Peyer's patch (tissue), 4 donors: Measurements from ENCODE around the gene IRX5. TPM values are rescaled to one million over a fixed set of nuclear protein-coding genes. Genes with fewer than 3 reads are reported as not detected.

Experiments
- DNase-seq, 3 donors: peaks; one replicate each; pipeline ENCODE4 v3.0.0-alpha.2; 2017 to 2019
- H3K27ac ChIP-seq, 4 donors: fragments of 200-600 bp; sonication (generic); one replicate each; pipeline ENCODE4 v1.5.1; 2016 to 2019
- H3K27me3 ChIP-seq, 2 donors: fragments of 200-600 bp; sonication (generic); one replicate each; pipeline ENCODE4 v1.5.1; 2019
- H3K36me3 ChIP-seq, 3 donors: fragments of 200-600 bp; sonication (generic); one replicate each; pipeline ENCODE4 v1.5.1; 2016 to 2019
- H3K4me1 ChIP-seq, 4 donors: fragments of 200-600 bp; sonication (generic); one replicate each; pipeline ENCODE4 v1.5.1; 2016 to 2019
- H3K4me3 ChIP-seq, 4 donors: fragments of 200-600 bp; sonication (generic); 1 replicate in 3 of 4; 2 replicates in 1 of 4; pipeline ENCODE4 v1.5.1; 2016 to 2019; ENCODE audit warnings: mild to moderate bottlenecking in 1 of 4
- H3K9me3 ChIP-seq, 4 donors: fragments of 200-600 bp; sonication (generic); one replicate each; pipeline ENCODE4 v1.5.1; 2016 to 2019; ENCODE audit warnings: mild to moderate bottlenecking in 1 of 4
- CTCF ChIP-seq, 6 experiments: fragments of 450-650 bp in 4 of 6; fragments of 200-600 bp in 2 of 6; sonication (generic) in 1 of 6; IDR thresholded peaks; one replicate each; pipeline ENCODE4 v1.5.1; 2017 to 2019; ENCODE audit warnings: antibody characterized with exemption in 6 of 6, mild to moderate bottlenecking in 3 of 6, moderate library complexity in 1 of 6
- POLR2A ChIP-seq, 2 donors: fragments of 450-650 bp; IDR thresholded peaks; one replicate each; pipeline ENCODE4 v1.5.1; 2017; ENCODE audit warnings: antibody characterized with exemption in 2 of 2, mild to moderate bottlenecking in 2 of 2, moderate library complexity in 2 of 2
- total RNA-seq, 4 donors: library from RNA; depleted of rRNA; stranded (reverse); fragments of >200 nt; gene quantifications; one replicate each; pipeline ENCODE4 v1.1.0, GENCODE V29; 2016

The IRX5 gene
- total RNA-seq, 4 donors from 2014 or later: not detected

- Histone ChIP-seq H3K4me1 (no peaks in the 10 kb centered on the region), H3K27me3 (no peaks in the 10 kb centered on the region), H3K4me3 (no peak overlapping the region), H3K27ac (no peak overlapping the region), H3K36me3 (no peaks in the 10 kb centered on the region), H3K9me3 (no peaks in the 10 kb centered on the region)
- no peak for DNase-seq
- TF ChIP-seq POLR2A (IDR thresholded peaks at IDR 0.05): no peak
- TF ChIP-seq CTCF (IDR thresholded peaks at IDR 0.05): no peak
These were observed 23.6 kb downstream of the IRX5 start for GRCh38 chr16:54954220-54954619.

GRCh38 chr16:54955757-54956156, 25.1 kb downstream of the IRX5 start:
- Histone ChIP-seq H3K27ac (no peak overlapping the region), H3K27me3 (no peaks in the 10 kb centered on the region), H3K36me3 (no peaks in the 10 kb centered on the region), H3K4me3 (no peak overlapping the region), H3K9me3 (no peaks in the 10 kb centered on the region), H3K4me1 (no peaks in the 10 kb centered on the region)
- DNase-seq: no peak
- TF ChIP-seq POLR2A (IDR thresholded peaks at IDR 0.05) (no peak), CTCF (IDR thresholded peaks at IDR 0.05) (no peak)

GRCh38 chr16:54957403-54958166, 26.9 kb downstream of the IRX5 start:
- Histone ChIP-seq H3K27ac (no peak overlapping the region), H3K4me3 (no peak overlapping the region), H3K36me3 (no peaks in the 10 kb centered on the region), H3K4me1 (no peaks in the 10 kb centered on the region), H3K27me3 (no peaks in the 10 kb centered on the region), H3K9me3 (no peaks in the 10 kb centered on the region)
- peak in 4 of 6 experiments; percentile 28 to 46 (median 39) for TF ChIP-seq CTCF (IDR thresholded peaks at IDR 0.05)
- TF ChIP-seq POLR2A (IDR thresholded peaks at IDR 0.05): no peak
- no peak for DNase-seq

DNA sequence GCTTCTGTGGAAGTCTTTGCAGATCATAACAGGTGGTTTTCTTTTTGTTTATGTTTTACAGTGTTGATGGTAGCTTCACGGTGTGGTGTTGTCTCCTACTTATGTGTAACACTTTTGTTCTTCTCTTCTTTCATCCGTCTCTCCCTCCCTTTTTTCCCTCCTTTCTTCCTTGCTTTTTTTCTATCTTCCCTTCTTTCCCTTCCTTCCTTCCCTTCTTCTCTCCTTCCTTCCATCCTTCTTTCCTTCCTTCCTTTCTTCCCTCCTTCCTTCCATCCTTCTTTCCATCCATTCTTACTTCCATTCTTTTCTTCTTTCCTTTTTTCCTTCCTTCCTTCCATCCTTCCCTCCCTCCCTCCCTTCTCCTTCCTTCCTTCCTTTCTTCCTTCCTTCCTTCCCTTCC, 31.4 kb downstream of the IRX5 start:
- Histone ChIP-seq H3K36me3 (no peaks in the 10 kb centered on the region), H3K27ac (no peak overlapping the region), H3K4me1 (no peaks in the 10 kb centered on the region), H3K27me3 (no peaks in the 10 kb centered on the region), H3K9me3 (no peaks in the 10 kb centered on the region), H3K4me3 (no peak overlapping the region)
- no peak for TF ChIP-seq POLR2A (IDR thresholded peaks at IDR 0.05)
- DNase-seq: no peak

DNA sequence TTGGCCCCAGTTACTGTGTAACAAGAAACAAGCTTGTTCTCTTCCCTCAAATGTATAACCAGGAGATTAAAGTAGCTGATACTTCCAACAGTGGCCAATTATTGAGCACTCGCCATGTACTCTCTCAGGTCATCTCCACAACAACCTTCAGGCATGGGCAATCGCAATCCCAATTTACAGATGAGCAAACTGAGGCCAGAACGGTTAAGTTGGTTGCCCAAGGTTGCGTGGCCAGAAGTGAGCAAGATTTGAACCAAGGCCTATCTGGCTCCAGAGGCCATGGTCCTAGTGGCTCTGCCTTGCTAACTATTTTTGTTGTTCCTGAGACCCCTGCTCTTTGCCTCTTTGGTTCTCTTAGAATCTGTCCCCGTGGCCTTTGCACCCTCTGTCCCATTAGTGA, 33.6 kb downstream of the IRX5 start:
- Histone ChIP-seq H3K27me3 (no peaks in the 10 kb centered on the region), H3K27ac (no peak overlapping the region), H3K36me3 (no peaks in the 10 kb centered on the region), H3K9me3 (no peaks in the 10 kb centered on the region), H3K4me3 (no peak overlapping the region), H3K4me1 (no peaks in the 10 kb centered on the region)
- no peak for TF ChIP-seq CTCF (IDR thresholded peaks at IDR 0.05)
- no peak for TF ChIP-seq POLR2A (IDR thresholded peaks at IDR 0.05)
- DNase-seq: no peak

DNA sequence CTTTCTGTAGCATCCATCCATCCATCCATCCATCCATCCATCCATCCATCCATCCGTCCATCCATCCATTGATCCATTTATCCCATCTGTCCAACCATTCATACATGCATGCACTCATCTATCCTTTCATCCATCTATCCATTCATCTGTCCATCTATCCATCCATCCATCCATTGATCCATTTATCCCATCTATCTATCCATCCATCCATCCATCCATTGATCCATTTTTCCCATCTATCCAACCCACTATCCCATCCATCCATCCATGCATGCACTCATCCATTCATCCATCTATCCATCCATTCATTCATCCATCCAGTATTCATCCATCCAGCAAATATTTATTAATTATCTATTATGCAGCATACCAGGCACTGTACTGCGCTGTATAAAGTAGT, 34.8 kb downstream of the IRX5 start:
- Histone ChIP-seq H3K27ac (no peak overlapping the region), H3K4me3 (no peak overlapping the region), H3K4me1 (no peaks in the 10 kb centered on the region), H3K27me3 (no peaks in the 10 kb centered on the region), H3K9me3 (no peaks in the 10 kb centered on the region), H3K36me3 (no peaks in the 10 kb centered on the region)
- TF ChIP-seq CTCF (IDR thresholded peaks at IDR 0.05) (no peak), POLR2A (IDR thresholded peaks at IDR 0.05) (no peak)
- DNase-seq: no peak
